BE2C (cell line): ENCODE data around the gene SH3RF1.

Experiments used
- DNase-seq: peaks from one replicate; pipeline ENCODE4 v3.0.0-alpha.2; 2020
- H3K27me3 ChIP-seq: fragments of 250-450 bp; sonication (Bioruptor Pico); 2 replicates; pipeline ENCODE4 v1.5.1; 2020; ENCODE audit warnings: mild to moderate bottlenecking
- H3K36me3 ChIP-seq: fragments of 250-450 bp; sonication (Bioruptor Pico); 2 replicates; pipeline ENCODE4 v1.5.1; 2020; ENCODE audit warnings: mild to moderate bottlenecking
- H3K4me1 ChIP-seq: fragments of 250-450 bp; sonication (Bioruptor Pico); 2 replicates; pipeline ENCODE4 v1.5.1; 2020
- H3K4me3 ChIP-seq: 2 replicates; pipeline ENCODE4 v1.5.1; 2011; ENCODE audit warnings: low read depth, low read length
- H3K9me3 ChIP-seq: fragments of 250-450 bp; sonication (Bioruptor Pico); 2 replicates; pipeline ENCODE4 v1.5.1; 2020
- CTCF ChIP-seq: IDR thresholded peaks from 2 replicates; pipeline ENCODE4 v1.5.1; 2012; ENCODE audit warnings: mild to moderate bottlenecking, low read depth, low read length

Gene SH3RF1

GRCh38 chr4:169251291-169252235 is 19.2 kb downstream of the SH3RF1 start:
- Histone ChIP-seq H3K9me3 (no peaks in the 10 kb centered on the region), H3K36me3 (no peaks in the 10 kb centered on the region), H3K27me3 (no peaks in the 10 kb centered on the region), H3K4me3 (no peak overlapping the region), H3K4me1 (peaks cover 49% of the 10 kb centered on the region)
- TF ChIP-seq CTCF: no peak
- no peak for DNase-seq

GRCh38 chr4:169250796-169251195 is 20.0 kb downstream of the SH3RF1 start:
- DNase-seq: no peak
- no peak overlapping the region for H3K4me3 ChIP-seq
- no peaks in the 10 kb centered on the region for H3K36me3 ChIP-seq
- no peaks in the 10 kb centered on the region for H3K27me3 ChIP-seq
- TF ChIP-seq CTCF: no peak
- H3K4me1 ChIP-seq: peaks cover 50% of the 10 kb centered on the region
- no peaks in the 10 kb centered on the region for H3K9me3 ChIP-seq

- H3K9me3 ChIP-seq: no peaks in the 10 kb centered on the region
- H3K4me1 ChIP-seq: peaks cover 48% of the 10 kb centered on the region
- no peak overlapping the region for H3K4me3 ChIP-seq
- TF ChIP-seq CTCF: no peak
- H3K27me3 ChIP-seq: no peaks in the 10 kb centered on the region
- no peak for DNase-seq
- no peaks in the 10 kb centered on the region for H3K36me3 ChIP-seq
These were observed 20.8 kb downstream of the SH3RF1 start for GRCh38 chr4:169249999-169250398.

GRCh38 chr4:169249214-169249973 is 21.4 kb downstream of the SH3RF1 start:
- no peaks in the 10 kb centered on the region for H3K36me3 ChIP-seq
- no peak overlapping the region for H3K4me3 ChIP-seq
- H3K4me1 ChIP-seq: peaks cover 42% of the 10 kb centered on the region
- H3K27me3 ChIP-seq: no peaks in the 10 kb centered on the region
- no peak for DNase-seq
- no peaks in the 10 kb centered on the region for H3K9me3 ChIP-seq
- TF ChIP-seq CTCF: no peak

- Histone ChIP-seq H3K27me3 (no peaks in the 10 kb centered on the region), H3K36me3 (no peaks in the 10 kb centered on the region), H3K4me3 (no peak overlapping the region), H3K9me3 (no peaks in the 10 kb centered on the region), H3K4me1 (peaks cover 34% of the 10 kb centered on the region)
- TF ChIP-seq CTCF: no peak
- DNase-seq: no peak
These were observed 22.1 kb downstream of the SH3RF1 start for GRCh38 chr4:169248645-169249044.
